Measurements from ENCODE around the gene USP40.

Gene USP40

DNA sequence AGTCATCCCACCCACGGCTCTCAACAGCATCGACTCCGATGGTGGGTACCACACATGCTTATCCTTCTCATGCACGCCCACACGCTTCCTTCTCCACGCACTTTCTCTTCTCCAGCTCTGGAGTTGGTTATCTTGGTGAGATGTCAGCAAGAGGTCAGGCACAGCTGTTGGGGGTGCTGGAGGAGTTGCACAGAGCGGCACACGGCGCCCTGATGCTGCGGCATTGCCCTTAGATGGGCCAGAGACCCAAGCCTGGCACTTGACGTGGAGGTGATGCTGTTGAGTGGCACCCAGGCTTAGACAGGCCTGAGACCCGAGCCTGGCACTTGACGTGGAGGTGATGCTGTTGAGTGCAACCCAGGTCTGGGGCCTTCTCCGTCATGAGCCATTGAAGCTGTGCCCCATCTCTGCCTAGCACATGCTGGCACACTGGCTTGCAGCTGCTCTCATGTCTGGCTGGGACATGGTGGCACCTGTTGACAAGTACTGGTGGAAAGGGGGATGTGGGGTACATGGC lies 129.1 kb downstream of the USP40 start:
- Histone ChIP-seq H3K9ac (ENCODE audit: low read depth, low read length) (no peak overlapping the region), H3K9me3 (ENCODE audit: control insufficient read depth, insufficient read depth, low read length) (no peaks in the 10 kb centered on the region), H3K4me1 (ENCODE audit: insufficient read depth, low read length) (no peaks in the 10 kb centered on the region), H3K36me3 (ENCODE audit: insufficient read depth, low read length) (no peaks in the 10 kb centered on the region; the same call in 1 of the 2 replicates)

DNA sequence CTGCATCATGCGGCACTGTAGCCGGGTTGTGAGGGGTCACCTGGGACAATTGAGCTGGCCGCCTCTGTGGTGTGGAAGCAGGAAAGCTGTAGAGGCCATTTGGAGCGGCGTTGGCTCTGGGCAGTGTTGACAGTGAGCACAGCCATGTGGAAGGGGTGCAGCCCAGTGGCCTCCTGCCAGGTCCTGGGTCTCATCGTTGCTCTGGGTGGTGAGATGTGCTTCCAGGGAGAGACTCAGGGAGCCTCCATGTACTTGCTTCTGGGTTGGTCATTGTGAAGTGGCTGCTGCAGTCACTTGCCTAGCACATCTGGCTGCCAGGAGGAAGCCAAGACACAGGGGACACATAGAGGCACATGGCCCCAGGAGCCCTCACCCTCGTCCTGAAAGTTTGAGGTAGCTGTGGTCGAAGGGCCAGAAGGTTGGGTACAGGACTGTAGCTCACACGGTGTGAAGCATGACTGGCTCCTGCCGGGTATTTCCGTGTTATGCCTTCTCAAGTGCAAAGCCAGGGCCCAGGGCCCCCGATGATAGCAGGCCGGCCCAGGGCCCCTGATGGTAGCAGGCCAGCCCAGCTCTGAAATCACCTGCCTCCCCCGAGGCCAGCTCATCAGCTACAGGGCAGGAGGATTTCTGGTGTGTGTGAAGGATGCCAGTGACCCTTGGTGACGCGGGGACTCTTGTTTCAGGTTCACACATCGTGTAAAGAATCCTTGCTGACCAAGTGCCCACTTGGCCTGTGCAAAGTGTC lies 129.7 kb downstream of the USP40 start:
- no peak overlapping the region for H3K9ac ChIP-seq (ENCODE audit: low read depth, low read length)
- no peaks in the 10 kb centered on the region for H3K4me1 ChIP-seq (ENCODE audit: insufficient read depth, low read length)
- no peaks in the 10 kb centered on the region; the same call in 1 of the 2 replicates for H3K36me3 ChIP-seq (ENCODE audit: insufficient read depth, low read length)
- no peaks in the 10 kb centered on the region for H3K9me3 ChIP-seq (ENCODE audit: control insufficient read depth, insufficient read depth, low read length)

DNA sequence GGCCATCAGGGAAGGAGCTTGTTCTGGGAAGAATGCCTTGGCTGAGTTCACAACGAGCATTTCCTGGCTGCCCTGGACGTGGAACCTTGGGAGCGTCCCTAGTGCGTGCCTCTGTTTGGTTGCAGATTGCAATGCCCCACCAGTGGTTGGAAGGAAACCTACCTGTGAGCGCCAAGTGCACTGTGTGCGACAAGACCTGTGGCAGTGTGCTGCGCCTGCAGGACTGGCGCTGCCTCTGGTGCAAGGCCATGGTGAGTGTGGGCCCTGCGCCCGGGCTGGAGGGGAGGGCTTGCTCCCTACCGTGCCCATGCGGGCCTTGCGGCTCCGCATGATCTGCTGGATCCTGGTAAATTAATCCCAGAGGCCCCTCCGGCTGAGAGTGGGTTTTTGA lies 130.4 kb downstream of the USP40 start:
- H3K36me3 ChIP-seq (ENCODE audit: insufficient read depth, low read length) = no peaks in the 10 kb centered on the region; the same call in 1 of the 2 replicates
- H3K9ac ChIP-seq (ENCODE audit: low read depth, low read length) = no peak overlapping the region
- H3K4me1 ChIP-seq (ENCODE audit: insufficient read depth, low read length) = no peaks in the 10 kb centered on the region
- H3K9me3 ChIP-seq (ENCODE audit: control insufficient read depth, insufficient read depth, low read length) = no peaks in the 10 kb centered on the region

DNA sequence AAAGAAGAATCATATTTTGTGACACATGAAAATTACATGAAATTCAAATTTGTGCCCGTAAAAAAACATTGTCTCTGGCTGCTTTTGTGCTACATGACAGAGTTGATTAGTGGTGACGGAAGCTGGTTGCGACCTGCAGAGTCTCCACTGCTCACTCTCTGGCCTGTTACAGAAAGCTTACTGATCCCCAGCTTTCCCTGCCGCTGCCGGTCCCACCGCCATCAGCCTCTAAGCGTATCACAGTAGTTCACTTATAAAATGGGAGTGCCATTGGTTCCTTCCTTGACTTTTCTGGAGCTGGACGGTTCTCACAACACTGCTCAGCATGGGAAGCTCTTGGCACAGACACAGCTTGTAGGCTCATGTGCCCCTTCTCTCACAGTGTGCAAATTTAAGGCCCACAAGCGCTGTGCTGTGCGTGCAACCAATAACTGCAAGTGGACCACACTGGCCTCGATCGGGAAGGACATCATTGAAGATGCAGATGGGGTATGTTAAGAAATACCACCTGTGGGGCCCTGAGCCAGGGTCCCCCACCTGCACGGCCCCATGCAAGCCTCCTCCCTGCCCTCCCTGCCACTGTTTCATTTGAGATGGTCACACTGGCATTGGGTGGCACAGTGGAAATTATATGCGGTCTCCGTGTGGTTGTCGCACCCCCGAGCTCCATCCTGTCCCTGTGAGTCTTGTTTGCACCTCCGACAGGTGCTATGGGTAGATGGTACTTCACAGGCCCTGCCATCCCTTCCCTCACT lies 131.0 kb downstream of the USP40 start:
- no peak overlapping the region for H3K9ac ChIP-seq (ENCODE audit: low read depth, low read length)
- no peaks in the 10 kb centered on the region for H3K9me3 ChIP-seq (ENCODE audit: control insufficient read depth, insufficient read depth, low read length)
- no peaks in the 10 kb centered on the region; the same call in 1 of the 2 replicates for H3K36me3 ChIP-seq (ENCODE audit: insufficient read depth, low read length)
- H3K4me1 ChIP-seq (ENCODE audit: insufficient read depth, low read length) = no peaks in the 10 kb centered on the region

DNA sequence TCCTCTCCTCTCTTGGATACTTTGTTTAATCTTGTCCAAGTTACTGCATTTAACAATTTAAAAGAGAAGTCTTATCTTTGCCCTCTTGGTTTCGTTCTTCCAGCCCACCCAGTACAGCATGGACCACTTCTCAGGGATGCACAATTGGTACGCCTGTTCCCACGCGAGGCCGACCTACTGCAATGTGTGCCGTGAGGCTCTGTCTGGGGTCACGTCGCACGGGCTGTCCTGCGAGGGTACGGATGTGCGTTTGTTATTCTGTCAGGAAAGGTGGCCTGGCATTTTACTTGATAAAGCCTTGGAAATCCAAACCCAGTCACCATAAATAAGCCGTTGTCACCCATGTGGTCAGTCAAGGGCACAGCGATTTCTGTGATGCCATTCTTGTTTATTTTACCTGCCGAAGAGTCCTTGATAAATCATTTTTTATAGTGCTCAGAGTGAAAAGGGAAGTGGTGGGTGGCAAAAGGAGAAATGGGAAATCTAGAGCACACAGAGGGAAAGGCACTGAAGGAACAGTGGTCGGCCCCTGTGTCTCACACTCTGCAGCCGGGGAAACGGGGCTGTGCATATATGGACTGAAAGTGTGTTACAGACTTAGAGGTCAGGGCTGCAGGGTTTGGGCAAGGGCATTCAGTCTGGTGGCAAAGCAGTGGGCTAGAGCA lies 131.8 kb downstream of the USP40 start:
- Histone ChIP-seq H3K4me1 (ENCODE audit: insufficient read depth, low read length) (no peaks in the 10 kb centered on the region), H3K9ac (ENCODE audit: low read depth, low read length) (no peak overlapping the region), H3K9me3 (ENCODE audit: control insufficient read depth, insufficient read depth, low read length) (no peaks in the 10 kb centered on the region), H3K36me3 (ENCODE audit: insufficient read depth, low read length) (no peaks in the 10 kb centered on the region; the same call in 1 of the 2 replicates)

DNA sequence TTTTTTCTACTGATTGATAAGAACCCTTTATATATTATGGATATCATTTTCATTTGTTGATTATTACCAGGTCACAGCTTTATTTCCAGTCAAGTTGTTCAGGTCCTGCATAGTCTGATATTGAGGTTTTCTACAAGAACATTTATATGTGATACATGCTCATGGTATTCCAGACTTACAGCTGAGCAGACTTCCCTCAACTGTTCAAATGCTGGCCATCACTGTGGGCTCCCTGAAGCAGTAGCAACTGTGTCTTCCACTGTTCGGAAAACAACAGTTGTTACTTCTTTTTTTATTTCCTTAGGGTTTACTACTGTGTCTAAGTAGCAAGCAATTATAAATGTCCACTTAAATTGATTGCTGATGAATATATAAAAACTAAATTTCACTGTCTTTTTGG lies 132.8 kb downstream of the USP40 start:
- Histone ChIP-seq H3K36me3 (ENCODE audit: insufficient read depth, low read length) (no peaks in the 10 kb centered on the region; the same call in 1 of the 2 replicates), H3K4me1 (ENCODE audit: insufficient read depth, low read length) (no peaks in the 10 kb centered on the region), H3K9me3 (ENCODE audit: control insufficient read depth, insufficient read depth, low read length) (no peaks in the 10 kb centered on the region), H3K9ac (ENCODE audit: low read depth, low read length) (no peak overlapping the region)

DNA sequence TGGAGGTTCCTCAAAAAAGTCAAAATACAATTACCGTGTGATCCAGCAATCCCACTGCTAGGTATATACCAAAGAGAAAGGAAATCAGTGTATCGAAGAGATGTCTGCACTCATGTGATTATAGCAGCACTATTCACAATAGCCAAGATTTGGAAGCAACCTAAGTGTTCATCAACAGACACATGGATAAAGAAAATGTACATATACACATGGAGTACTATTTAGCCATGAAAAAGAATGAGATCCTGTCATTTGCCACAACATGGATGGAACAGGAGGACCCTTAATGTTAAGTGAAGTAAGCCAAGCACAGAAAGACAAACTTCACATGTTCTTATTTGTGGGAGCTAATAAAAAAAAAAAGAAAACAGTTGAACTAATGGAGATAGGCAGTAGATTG lies 133.6 kb downstream of the USP40 start:
- Histone ChIP-seq H3K4me1 (ENCODE audit: insufficient read depth, low read length) (no peaks in the 10 kb centered on the region), H3K9me3 (ENCODE audit: control insufficient read depth, insufficient read depth, low read length) (no peaks in the 10 kb centered on the region), H3K36me3 (ENCODE audit: insufficient read depth, low read length) (no peaks in the 10 kb centered on the region; the same call in 1 of the 2 replicates), H3K9ac (ENCODE audit: low read depth, low read length) (no peak overlapping the region)

DNA sequence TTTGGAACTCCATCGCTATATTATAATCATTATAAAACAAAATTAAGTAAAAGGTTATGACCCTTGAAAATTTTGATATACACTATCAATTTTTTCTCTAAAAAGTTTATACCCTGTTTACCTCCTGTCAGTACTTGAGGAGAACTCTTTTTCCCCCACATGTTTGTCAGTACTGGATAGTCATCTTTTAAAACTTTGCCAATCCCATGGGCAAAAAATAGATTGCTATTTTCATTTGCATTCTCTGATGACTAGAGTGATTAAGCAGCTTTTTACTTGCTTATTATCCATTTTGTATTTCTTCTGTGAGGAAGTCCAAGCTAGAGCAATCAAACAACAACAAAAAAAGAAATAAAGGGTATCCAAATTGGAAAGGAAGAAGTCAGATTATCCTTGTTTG lies 135.9 kb downstream of the USP40 start:
- Histone ChIP-seq H3K9ac (ENCODE audit: low read depth, low read length) (no peak overlapping the region), H3K4me1 (ENCODE audit: insufficient read depth, low read length) (no peaks in the 10 kb centered on the region), H3K36me3 (ENCODE audit: insufficient read depth, low read length) (no peaks in the 10 kb centered on the region), H3K9me3 (ENCODE audit: control insufficient read depth, insufficient read depth, low read length) (peaks cover 3% of the 10 kb centered on the region; the same call in 1 of the 2 replicates)

DNA sequence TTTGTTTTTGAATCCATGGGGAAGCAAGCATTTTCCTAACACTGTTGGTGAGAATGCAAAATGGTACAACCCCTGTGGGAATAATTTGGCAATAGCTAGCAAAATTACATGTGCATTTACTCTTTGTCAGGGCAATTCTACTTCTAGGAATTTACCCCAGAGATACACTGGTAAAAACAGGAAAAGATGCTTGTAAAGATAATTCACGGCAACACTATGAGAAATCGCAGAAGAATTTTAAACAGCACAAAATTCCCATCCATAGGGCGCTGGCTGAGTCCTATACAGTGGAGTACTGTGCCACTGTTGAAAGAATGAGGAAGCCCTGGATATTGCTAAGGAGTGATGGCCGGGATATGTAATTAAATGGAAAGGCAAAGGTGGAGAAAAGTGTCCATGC lies 136.5 kb downstream of the USP40 start:
- no peaks in the 10 kb centered on the region for H3K36me3 ChIP-seq (ENCODE audit: insufficient read depth, low read length)
- no peaks in the 10 kb centered on the region for H3K4me1 ChIP-seq (ENCODE audit: insufficient read depth, low read length)
- H3K9ac ChIP-seq (ENCODE audit: low read depth, low read length) = no peak overlapping the region
- H3K9me3 ChIP-seq (ENCODE audit: control insufficient read depth, insufficient read depth, low read length) = peaks cover 6% of the 10 kb centered on the region; the same call in 1 of the 2 replicates

DNA sequence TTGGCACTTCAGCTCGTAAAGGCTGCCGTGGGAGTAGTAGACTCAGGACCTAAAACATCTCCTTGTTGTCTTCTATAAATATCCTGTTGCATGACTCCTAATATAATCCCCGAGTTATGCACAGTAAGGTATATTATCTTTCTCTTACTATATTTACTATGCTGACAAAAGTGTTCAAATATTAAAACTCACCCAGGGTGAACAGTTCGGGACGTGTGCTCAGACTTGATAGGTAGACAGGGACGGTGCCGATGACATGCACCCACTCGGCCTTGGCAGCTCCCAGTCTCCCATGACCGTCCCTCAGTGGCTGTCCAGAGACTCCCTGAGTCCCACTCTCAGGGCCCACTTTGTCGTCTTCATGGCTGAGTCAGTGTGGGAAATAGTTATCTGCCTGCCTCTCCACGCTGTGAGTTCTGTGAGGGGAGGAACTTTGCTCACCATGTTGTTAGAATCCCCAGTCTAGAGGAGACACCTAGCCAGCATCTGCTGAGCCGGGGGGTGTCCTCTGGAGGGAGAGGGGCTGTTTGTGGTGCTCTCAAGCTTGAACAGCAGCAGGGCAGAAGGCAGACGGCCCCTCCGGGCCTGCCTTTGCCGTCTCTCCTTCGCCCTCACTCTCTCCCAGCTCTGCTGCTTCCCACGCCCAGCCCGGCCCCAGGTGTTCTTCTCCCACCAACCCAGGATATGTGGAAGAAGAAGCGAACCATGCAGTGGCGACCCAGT lies 137.2 kb downstream of the USP40 start:
- Histone ChIP-seq H3K9ac (ENCODE audit: low read depth, low read length) (no peak overlapping the region), H3K4me1 (ENCODE audit: insufficient read depth, low read length) (no peaks in the 10 kb centered on the region), H3K36me3 (ENCODE audit: insufficient read depth, low read length) (no peaks in the 10 kb centered on the region), H3K9me3 (ENCODE audit: control insufficient read depth, insufficient read depth, low read length) (peaks cover 6% of the 10 kb centered on the region; the same call in 1 of the 2 replicates)

DNA sequence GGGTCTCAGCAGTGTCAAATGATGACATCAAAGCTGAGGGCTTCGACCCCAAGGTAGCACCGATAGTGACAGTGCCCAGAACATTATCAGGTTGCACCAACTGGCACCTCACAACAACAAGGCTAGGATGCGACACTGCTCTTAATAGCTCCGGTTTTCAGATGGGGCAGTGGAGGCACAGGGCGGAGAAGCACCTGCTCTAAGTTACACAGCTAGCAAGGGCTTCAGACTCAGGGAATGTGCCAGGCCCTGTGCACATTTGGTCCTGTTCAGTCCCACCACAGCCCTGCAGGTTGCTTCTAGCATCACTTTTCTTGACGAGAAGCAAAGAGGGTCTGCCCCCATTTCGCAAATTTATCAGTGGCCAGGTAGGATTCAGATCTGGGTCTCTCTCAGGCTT lies 138.1 kb downstream of the USP40 start:
- H3K9me3 ChIP-seq (ENCODE audit: control insufficient read depth, insufficient read depth, low read length) = peaks cover 6% of the 10 kb centered on the region; the same call in 1 of the 2 replicates
- no peaks in the 10 kb centered on the region for H3K4me1 ChIP-seq (ENCODE audit: insufficient read depth, low read length)
- H3K9ac ChIP-seq (ENCODE audit: low read depth, low read length) = no peak overlapping the region
- H3K36me3 ChIP-seq (ENCODE audit: insufficient read depth, low read length) = no peaks in the 10 kb centered on the region

DNA sequence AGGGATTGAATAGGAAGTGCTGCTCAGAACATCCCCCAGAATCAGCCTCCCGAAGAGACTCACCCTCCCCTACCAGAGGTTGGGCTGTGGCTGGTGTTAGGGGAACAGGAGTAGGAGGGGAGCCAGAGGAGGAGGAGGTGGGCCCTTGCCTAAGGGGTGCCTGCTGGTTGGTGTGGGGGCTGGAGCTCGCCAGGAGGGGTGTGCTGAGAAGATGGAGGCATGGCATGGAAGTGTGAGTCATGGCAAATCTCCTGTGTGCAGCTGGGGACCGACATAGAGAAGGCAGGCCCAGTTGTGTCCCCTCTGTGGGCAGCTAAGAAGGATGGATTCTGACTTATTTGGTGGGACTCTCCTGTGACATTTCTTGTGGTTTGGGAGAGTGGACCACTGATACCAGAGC lies 138.6 kb downstream of the USP40 start:
- Histone ChIP-seq H3K9me3 (ENCODE audit: control insufficient read depth, insufficient read depth, low read length) (peaks cover 6% of the 10 kb centered on the region), H3K36me3 (ENCODE audit: insufficient read depth, low read length) (no peaks in the 10 kb centered on the region), H3K9ac (ENCODE audit: low read depth, low read length) (no peak overlapping the region), H3K4me1 (ENCODE audit: insufficient read depth, low read length) (no peaks in the 10 kb centered on the region)

DNA sequence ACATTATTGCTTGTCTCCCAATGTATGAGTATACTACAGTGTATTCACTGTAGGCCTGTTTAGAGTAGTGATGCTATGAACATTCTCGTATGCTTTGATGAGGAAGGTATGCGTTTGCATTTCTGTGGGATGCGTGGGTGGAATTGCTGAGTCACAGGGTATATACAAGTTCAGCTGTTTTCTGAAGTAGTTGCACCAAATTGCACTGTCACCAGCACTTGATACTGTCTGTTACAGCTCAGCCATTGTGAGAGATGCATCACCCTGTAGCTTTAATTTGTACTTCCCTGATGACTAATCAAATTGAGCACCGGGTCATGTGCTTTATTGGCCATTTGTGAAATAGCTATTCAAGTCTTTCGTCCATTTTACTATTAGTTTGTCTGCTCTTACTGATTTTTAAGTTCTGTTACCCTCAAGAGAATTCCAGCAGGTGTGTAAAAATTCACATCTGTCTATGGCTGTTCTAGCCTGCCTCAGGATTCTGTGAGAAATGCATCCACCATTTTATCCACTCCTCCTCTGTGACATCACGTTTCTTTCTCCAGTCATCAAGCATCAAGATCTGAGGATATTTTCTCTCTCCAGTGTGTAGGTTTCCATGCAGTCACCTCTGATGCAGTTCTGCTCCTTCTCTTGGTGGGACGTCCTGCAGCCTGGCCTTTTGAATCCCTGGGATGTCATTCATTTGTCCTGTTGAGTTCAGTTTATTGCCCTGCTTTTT lies 139.8 kb downstream of the USP40 start:
- peaks cover 6% of the 10 kb centered on the region; the same call in 1 of the 2 replicates for H3K4me1 ChIP-seq (ENCODE audit: insufficient read depth, low read length)
- no peaks in the 10 kb centered on the region for H3K36me3 ChIP-seq (ENCODE audit: insufficient read depth, low read length)

More for the DNA sequence above, 139.8 kb downstream of the USP40 start:
- no peak overlapping the region for H3K9ac ChIP-seq (ENCODE audit: low read depth, low read length)
- peaks cover 6% of the 10 kb centered on the region for H3K9me3 ChIP-seq (ENCODE audit: control insufficient read depth, insufficient read depth, low read length)

All from ES-I3 (cell line).